DMS153 (cell line): ENCODE results near the gene UQCRHL.
"Not testable (repeated sequence)": the region's sequence is repeated elsewhere in the genome, so short reads cannot be mapped to it uniquely, and the experiment has no call there.

Experiments used
- DNase-seq: peaks from one replicate; lab custom pipeline; 2025; lab: John Stamatoyannopoulos, UW

The UQCRHL gene

GRCh38 chr1:15835205-15835740 lies 27.8 kb upstream of the UQCRHL start:
- DNase-seq, result no peak

GRCh38 chr1:15834406-15835204 lies 27.2 kb upstream of the UQCRHL start:
- DNase-seq, result peak; percentile 96

- no peak for DNase-seq
These were observed 26.5 kb upstream of the UQCRHL start for GRCh38 chr1:15833842-15834405.

- DNase-seq, result peak; percentile 84
These were observed 25.7 kb upstream of the UQCRHL start for GRCh38 chr1:15833069-15833679.

GRCh38 chr1:15830258-15830657 lies 22.8 kb upstream of the UQCRHL start:
- no peak for DNase-seq

- not testable (repeated sequence) for DNase-seq
These were observed 21.5 kb upstream of the UQCRHL start for GRCh38 chr1:15828931-15829330.

- DNase-seq, result not testable (repeated sequence)
These were observed 20.1 kb upstream of the UQCRHL start for GRCh38 chr1:15827567-15827966.

GRCh38 chr1:15826810-15827507 lies 19.5 kb upstream of the UQCRHL start:
- no peak for DNase-seq

- no peak for DNase-seq
These were observed 18.4 kb upstream of the UQCRHL start for GRCh38 chr1:15825800-15826199.

- DNase-seq, result no peak
These were observed 13.0 kb upstream of the UQCRHL start for GRCh38 chr1:15820478-15820877.

GRCh38 chr1:15816674-15817073 lies 9.2 kb upstream of the UQCRHL start:
- no peak for DNase-seq

- DNase-seq, result no peak
These were observed 2.6 kb upstream of the UQCRHL start for GRCh38 chr1:15810073-15810472.

- no peak for DNase-seq
These were observed 1.5 kb upstream of the UQCRHL start for GRCh38 chr1:15808955-15809354.

GRCh38 chr1:15807121-15807520 lies 328 bp downstream of the UQCRHL start:
- no peak for DNase-seq

- no peak for DNase-seq
These were observed 3.4 kb downstream of the UQCRHL start for GRCh38 chr1:15804060-15804459.

- peak; percentile 25 for DNase-seq
These were observed 4.1 kb downstream of the UQCRHL start for GRCh38 chr1:15803380-15803779.

- DNase-seq, result no peak
These were observed 5.0 kb downstream of the UQCRHL start for GRCh38 chr1:15802234-15802965.

GRCh38 chr1:15799928-15800835 lies 7.3 kb downstream of the UQCRHL start:
- no peak for DNase-seq

- no peak for DNase-seq
These were observed 8.2 kb downstream of the UQCRHL start for GRCh38 chr1:15799004-15799867.
